Skeletal muscle cell (primary cell): ENCODE data around the gene SLC25A26.
A peak's percentile ranks its signal among the peaks of the same experiment; 100 is the strongest.
"Not testable (repeated sequence)": the region's sequence is repeated elsewhere in the genome, so short reads cannot be mapped to it uniquely, and the experiment has no call there.

ENCODE experiments used
- DNase-seq: peaks from one replicate; pipeline ENCODE4 v3.0.0-alpha.2; 2010; ENCODE audit warnings: low read depth
- H3K4me3 ChIP-seq: 2 replicates; pipeline ENCODE4 v1.5.1; 2011; ENCODE audit warnings: low read depth, mild to moderate bottlenecking, control low read depth, low read length, moderate library complexity

Gene SLC25A26

DNA sequence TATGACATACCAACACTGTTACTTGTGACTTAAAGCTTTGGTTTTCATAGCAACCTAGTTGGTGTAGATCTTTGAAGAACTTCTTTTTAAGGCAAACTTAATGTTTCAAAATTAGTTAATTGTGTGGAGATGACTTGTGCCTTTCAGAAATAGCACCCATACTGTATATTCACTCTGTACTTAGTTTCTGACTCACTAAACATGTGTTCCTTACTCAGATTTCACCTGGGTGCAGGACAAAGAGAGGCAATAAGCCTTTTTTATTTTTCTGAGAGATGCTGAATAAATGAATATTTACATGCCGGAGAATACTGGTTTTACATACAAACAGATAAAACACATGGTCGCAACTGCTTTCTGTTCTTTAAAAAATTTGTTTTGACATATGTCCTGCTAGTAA is 44.8 kb downstream of the SLC25A26 start:
- H3K4me3 ChIP-seq: no peak overlapping the region
- DNase-seq: no peak

- no peak overlapping the region for H3K4me3 ChIP-seq
- no peak for DNase-seq
Measured at GRCh38 chr3:66266551-66266950, 45.8 kb downstream of the SLC25A26 start.

DNA sequence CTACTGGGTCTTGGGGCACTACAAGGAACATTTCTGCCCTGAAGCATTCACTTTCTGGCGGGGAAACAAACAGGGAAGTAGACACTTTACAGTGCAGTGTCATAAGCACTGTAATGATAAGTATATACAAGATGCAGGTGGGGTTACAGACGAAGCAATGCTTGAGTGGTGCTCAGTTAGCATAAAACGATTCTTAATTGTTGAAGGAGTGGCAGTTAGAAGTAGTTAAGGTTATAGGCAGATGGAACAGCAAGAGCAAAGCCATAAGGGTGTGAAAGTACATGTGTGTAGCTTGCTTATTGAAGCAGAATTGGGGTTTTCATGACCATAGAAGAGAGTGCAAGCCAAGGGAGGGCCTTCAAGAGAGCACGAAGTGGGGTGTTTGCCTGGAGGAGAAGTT is 46.2 kb downstream of the SLC25A26 start:
- no peak overlapping the region for H3K4me3 ChIP-seq
- DNase-seq: no peak

DNA sequence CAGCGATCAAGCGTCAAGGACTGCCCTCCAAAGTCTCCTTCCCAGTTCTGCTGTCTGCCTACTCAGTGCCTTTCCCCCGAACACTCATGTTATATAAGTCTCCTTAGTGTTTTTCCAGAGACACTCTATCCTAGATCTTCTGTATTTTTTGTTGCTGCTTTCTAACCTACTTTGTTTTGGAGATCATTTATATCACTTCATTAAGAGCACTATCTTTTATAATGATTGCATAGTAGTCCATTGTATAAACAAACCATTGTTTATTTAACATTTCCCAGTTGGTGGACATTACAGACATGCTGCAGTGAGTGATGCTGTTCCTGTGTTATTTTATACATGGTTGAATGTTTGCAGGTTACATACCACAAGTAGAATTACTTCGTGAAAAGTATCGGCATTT is 47.1 kb downstream of the SLC25A26 start:
- H3K4me3 ChIP-seq: no peak overlapping the region
- DNase-seq: no peak

- H3K4me3 ChIP-seq: no peak overlapping the region
- DNase-seq: no peak
Measured at GRCh38 chr3:66268864-66269263, 48.1 kb downstream of the SLC25A26 start.

- no peak for DNase-seq
Measured at GRCh38 chr3:66269411-66269810, 48.6 kb downstream of the SLC25A26 start.

DNA sequence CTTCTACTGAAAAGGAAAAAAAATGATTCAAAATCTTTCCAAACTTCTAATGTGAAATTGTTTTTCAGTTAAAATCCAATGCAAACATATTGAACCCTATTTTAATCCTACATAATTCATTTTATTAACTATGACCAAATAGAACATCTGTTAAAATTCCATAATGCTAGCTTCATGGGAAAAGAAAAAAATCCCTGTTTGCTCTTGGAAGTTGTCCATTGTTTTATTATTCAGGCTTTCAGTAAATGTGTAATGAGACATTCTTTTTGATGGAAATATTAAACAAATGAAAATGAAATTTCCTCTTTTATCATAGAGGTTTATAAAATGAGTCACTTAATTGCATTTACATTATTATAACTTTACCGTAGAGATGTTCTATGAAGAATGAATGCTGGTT is 49.5 kb downstream of the SLC25A26 start:
- DNase-seq: no peak
- H3K4me3 ChIP-seq: no peak overlapping the region

More at GRCh38 chr3:66269411-66269810, 48.6 kb downstream of the SLC25A26 start:
- H3K4me3 ChIP-seq: no peak overlapping the region

GRCh38 chr3:66270701-66271100 is 49.9 kb downstream of the SLC25A26 start:
- no peak overlapping the region for H3K4me3 ChIP-seq
- no peak for DNase-seq

- H3K4me3 ChIP-seq: no peak overlapping the region
- no peak for DNase-seq
Measured at GRCh38 chr3:66271231-66271630, 50.4 kb downstream of the SLC25A26 start.

DNA sequence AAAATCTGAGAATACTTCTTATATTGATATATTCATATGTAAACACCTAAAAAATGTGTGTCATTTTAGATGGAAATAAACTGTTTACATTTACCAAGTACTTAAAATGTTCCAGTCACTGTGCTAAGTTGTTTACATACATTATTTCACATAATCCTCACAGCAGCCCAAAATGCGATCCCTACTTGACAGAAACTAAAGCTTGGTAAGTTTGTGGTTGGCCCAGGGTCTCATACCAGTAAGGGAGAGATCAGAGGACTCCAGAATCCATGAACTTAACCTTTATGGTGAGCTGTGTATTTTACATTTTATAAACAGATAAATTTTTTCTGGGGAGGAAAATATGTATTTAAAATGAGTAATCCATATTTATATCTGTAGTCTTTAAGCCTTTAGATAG is 51.2 kb downstream of the SLC25A26 start:
- no peak for DNase-seq
- no peak overlapping the region for H3K4me3 ChIP-seq

DNA sequence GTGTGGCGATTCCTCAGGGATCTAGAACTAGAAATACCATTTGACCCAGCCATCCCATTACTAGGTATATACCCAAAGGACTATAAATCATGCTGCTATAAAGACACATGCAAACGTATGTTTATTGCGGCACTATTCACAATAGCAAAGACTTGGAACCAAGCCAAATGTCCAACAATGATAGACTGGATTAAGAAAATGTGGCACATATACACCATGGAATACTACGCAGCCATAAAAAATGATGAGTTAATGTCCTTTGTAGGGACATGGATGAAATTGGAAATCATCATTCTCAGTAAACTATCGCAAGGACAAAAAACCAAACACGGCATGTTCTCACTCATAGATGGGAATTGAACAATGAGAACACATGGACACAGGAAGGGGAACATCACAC is 54.0 kb downstream of the SLC25A26 start:
- not testable (repeated sequence) for H3K4me3 ChIP-seq, DNase-seq

DNA sequence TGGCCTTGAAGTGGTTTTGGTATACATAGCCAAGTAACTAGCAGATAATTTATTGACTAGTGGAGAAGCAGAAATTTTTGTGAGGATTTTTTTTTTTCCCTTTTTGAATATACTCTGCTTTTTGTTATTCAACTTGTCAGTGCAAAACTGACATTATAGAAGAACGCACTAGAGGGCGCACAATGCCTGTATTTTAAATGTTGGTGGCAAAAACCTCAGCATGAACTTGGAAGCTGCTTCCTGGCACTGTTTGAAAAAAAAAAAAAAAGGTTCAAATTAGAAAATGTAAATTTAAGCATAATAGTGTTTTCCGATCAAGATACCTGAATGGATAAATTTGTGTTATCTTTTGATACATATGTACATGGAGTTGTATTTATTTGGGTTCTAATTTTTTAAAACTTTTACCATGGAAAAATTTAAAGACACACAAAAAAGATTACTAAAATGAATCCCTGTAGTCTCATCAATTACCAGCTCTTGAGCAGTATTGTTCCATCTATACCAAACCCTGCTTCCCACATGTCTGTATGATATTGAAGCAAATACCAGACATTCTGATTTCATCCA is 56.0 kb downstream of the SLC25A26 start:
- no peak overlapping the region for H3K4me3 ChIP-seq
- DNase-seq: no peak

GRCh38 chr3:66279168-66279567 is 58.4 kb downstream of the SLC25A26 start:
- no peak for DNase-seq
- no peak overlapping the region for H3K4me3 ChIP-seq

DNA sequence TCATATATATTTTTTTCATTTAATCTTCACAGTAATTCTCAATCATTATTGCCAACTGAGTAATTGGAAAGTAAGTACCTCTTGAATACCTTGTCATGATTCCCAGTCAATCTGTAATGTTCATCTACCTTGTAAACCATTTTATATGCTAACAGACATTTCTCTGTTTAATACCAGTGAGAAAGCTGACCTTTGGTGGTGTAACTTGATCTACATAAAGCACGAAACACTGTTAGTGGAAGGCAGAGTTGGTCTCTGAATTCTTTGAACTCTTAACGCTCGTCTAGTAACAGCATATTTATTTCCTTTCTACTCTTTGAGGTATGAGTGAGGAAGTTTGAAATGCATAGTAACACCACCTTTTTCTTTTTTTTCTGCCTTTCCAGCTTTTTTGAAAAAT is 59.5 kb downstream of the SLC25A26 start:
- no peak overlapping the region for H3K4me3 ChIP-seq
- DNase-seq: no peak

DNA sequence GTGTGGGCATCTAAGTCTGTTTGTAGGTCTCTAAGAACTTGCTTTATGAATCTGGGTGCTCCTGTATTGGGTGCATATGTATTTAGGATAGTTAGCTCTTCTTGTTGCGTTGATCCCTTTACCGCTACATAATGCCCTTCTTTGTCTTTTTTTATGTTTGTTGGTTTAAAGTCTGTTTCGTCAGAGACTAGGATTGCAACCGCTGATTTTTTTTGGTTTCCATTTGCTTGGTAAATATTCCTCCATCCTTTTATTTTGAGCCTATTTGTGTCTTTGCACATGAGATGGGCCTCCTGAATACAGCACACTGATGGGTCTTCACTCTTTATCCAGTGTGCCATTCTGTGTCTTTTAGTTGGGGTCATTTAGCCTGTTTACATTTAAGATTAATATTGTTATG is 71.1 kb downstream of the SLC25A26 start:
- DNase-seq, H3K4me3 ChIP-seq: not testable (repeated sequence)

DNA sequence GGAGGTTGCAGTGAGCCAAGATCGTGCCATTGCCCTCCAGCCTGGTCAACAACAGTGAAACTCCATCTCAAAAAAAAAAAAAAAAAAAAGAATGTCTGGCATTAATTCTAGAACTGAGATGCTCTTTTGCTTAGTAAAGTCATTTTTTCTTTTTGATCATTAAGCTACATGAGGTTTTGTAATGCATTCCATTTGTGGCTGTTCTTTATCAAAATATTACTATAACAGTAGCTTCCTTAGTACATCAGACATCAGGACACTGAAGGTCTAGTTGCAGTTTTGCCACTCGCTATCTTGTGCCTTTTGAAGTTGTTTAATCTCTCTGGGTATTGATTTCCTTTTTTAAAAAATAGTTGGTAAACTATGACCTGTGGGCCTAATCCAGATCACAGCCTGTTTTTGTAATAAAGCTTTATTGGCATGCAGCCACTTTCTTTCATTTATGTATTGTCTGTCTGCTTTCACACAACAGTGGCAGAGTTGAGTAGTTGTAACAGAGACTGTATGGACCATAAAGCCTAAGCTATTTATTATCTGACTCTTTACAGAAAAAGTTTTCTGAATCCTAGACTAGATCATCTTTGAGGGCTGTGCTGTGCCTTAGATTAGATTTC is 76.6 kb downstream of the SLC25A26 start:
- H3K4me3 ChIP-seq: no peak overlapping the region
- no peak for DNase-seq

DNA sequence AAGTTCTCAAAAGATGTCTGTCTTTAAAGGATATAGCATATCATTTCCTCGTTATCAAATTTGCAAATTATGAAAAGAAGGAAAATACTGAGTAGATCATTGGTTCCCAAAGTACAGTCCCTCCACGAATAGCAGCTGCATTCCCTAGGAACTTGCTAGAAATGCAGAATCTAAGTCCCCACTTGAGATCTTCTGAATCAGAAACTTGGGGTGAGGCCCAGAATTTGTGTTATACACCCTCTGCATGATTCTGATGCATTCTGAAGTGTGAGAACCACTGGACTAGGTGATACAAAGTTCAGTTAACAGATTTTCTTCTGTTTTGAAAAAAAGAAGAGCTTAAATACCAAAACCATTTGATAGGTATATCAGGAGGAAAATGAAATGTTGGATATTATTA is 77.1 kb downstream of the SLC25A26 start:
- no peak overlapping the region for H3K4me3 ChIP-seq
- peak; percentile 48 for DNase-seq

DNA sequence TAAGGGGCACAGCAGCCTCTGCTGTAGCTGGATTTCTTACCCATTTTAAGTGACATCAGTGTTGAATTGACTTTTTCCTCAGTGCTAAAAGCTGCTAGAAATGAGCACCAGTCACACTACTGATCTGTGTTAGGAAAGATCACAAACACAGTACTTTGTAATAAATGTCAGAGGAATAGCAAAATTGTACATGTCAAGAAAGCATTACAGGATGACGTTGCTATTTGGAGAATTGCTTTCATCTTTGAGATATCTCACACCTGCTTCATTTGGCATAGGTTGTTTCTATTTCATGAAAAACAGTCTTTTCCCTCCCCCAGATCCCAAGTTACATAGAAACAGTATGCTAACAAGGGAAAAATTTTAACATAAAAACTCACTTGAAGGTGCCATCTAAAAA is 77.8 kb downstream of the SLC25A26 start:
- no peak for DNase-seq
- no peak overlapping the region for H3K4me3 ChIP-seq

- not testable (repeated sequence) for H3K4me3 ChIP-seq, DNase-seq
Measured at GRCh38 chr3:66299085-66299484, 78.3 kb downstream of the SLC25A26 start.

GRCh38 chr3:66299891-66300290 is 79.1 kb downstream of the SLC25A26 start:
- no peak for DNase-seq
- H3K4me3 ChIP-seq: no peak overlapping the region

- no peak for DNase-seq
- H3K4me3 ChIP-seq: no peak overlapping the region
Measured at GRCh38 chr3:66302288-66302687, 81.5 kb downstream of the SLC25A26 start.

- no peak overlapping the region for H3K4me3 ChIP-seq
- no peak for DNase-seq
Measured at GRCh38 chr3:66303491-66303901, 82.7 kb downstream of the SLC25A26 start.
